Activated CD4-positive, alpha-beta T cell treated with anti-CD3 and anti-CD28 coated beads, Interleukin-2, amount 50 U/mL, for 48 hours (primary cell): Measurements from ENCODE around the gene INTS2.
"Not testable (repeated sequence)": the region's sequence is repeated elsewhere in the genome, so short reads cannot be mapped to it uniquely, and the experiment has no call there.

Source experiments
- DNase-seq, 2 experiments: peaks; one replicate each; pipeline ENCODE4 v3.0.0-alpha.2; 2020

INTS2 gene

GRCh38 chr17:61895391-61895790 lies 32.4 kb downstream of the INTS2 start:
- DNase-seq, result no peak

- not testable (repeated sequence) for DNase-seq
Observed at GRCh38 chr17:61894310-61894709, 33.5 kb downstream of the INTS2 start.

GRCh38 chr17:61887733-61888132 lies 40.0 kb downstream of the INTS2 start:
- not testable (repeated sequence) for DNase-seq

- not testable (repeated sequence) for DNase-seq
Observed at GRCh38 chr17:61885865-61886264, 41.9 kb downstream of the INTS2 start.

DNA sequence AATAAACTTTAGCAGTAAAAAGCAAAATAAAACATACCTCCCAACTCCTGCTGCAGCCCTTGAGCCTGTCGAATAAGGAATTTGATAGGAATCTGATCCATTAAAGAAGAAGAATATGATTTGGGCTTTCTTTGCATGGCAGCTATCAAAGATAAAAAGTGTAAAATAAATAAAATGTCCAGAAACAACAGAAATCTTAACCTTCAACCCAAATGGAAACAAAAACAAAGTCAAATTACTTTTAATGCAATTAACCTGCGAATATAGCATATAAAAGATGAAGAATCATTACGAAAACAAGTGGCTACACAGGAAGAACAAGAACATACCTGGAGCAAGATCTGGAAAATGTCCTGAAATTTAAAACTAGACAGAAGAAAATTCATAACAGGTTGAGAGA lies 42.9 kb downstream of the INTS2 start:
- no peak for DNase-seq

DNA sequence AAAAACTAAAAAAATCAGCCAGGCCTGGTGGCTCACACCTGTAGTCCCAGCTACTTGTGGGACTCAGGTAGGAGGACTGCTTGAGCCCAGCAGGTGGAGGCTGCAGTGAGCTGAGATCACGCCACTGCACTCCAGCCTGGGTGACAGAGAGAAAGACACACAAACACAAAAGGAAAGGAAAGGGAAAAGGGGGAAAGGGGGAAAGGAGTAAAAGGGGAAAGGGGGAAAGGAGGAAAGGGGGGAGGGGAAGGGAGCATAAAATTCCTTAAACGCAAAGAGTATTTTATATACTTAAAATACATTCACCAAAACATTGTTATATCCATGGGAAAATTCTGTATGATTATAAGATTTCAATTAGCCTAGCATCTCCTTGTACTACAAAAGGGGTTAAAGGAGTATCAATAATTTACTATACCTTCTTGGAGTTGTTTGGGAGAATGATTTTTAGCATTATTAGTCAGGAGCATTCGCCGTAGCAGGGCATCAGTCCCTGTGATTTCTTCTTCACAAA lies 47.1 kb downstream of the INTS2 start:
- no peak for DNase-seq

DNA sequence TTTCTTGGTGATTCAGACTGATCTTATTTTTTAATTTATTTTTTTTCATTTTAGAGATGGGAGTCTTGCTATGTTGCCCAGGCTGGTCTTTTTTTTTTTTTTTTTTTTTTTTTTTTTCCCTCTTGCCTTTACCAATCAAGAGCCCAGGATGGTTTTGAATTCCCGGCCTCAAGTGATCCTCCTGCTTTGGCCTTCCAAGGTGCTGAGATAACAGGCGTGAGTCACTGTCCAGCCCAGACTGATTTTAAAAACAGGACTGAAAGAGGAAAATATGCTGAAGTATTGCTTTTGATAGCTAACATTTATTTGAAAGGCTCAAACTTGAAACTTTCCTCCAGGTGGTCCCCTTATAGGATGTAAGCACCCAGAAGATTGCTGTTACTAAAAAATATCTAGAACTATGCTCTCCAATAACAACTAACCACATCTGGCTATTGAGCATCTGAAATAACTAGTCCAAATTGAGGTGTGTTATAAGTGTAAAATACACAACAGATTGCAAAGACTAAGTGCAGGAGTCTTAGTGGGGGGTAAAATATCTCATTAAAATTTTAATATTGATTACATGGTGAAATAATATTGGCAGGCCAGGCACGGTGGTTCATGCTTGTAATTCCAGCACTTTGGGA lies 48.7 kb downstream of the INTS2 start:
- no peak for DNase-seq

DNA sequence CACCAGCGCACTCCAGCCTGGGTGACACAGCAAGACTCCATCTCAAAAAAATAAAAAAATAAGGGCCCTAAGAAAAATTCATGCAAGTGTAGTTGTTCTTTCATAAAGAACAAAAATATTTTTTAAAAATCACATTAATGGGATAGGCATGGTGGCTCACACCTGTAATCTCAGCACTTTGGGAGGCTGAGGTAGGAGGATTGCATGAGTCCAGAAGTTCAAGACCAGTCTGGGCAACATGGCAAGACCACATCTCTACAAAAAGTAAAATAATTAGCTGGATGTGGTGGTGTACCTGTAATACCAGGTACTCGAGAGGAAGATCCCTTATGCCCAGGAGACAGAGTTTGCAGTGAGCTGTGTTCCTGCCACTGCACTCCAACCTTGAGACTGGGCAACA lies 49.3 kb downstream of the INTS2 start:
- DNase-seq, result no peak

DNA sequence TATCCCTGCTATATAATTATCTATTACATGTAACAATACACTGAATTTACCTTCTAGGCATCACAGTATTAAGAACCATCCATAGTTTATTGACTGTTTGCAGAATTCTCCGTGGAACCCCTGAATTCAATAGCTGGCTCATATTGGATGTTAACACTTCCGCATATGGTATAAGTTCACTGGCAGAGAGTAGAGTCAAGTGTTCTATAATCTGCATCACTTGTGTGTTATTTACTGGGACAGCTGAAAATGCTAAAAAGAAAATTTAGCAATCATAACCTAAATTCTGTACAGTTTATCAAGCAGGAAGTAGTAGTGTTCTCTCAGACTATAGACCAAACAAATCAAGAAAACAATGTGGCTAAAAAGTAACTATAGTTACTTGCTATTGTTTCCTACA lies 49.9 kb downstream of the INTS2 start:
- no peak for DNase-seq

- no peak for DNase-seq
Observed at GRCh38 chr17:61875804-61876203, 52.0 kb downstream of the INTS2 start.

DNA sequence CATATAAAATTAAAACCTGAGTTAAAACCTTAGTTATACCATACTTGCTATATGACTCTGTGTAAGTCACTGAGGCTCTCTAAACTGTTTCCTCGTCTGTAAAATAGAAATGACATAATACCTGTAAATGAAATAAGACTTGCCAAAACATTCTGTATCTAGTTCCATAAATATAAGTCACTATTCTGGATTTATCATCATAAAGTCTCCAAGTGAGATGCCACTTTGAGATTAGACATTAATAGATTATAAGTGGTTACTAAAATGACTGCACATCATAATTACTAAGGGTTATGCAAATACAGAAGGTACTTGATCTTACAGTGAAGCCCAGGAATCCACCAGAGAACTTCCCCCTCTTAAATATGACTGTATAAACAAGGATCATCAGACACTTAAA lies 52.5 kb downstream of the INTS2 start:
- DNase-seq, result no peak

DNA sequence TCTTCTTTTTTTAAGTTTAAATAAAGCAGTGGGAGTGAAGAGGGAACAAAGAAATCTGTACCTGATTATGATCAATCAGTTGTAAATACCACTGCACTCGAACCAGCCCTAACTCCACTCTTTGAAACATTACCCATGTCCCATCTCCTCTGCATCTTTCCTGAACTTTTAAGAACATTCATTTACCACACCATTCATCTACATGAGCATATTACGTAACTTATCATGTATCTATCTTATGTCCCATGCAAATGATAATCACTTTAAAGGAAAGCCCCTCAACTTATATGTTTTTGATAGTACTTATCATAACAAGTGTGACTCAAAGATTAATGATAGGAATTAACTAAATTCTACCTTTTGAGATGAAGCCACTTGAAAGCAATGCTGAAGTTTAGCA lies 53.7 kb downstream of the INTS2 start:
- no peak for DNase-seq

GRCh38 chr17:61872099-61872498 lies 55.7 kb downstream of the INTS2 start:
- no peak for DNase-seq

DNA sequence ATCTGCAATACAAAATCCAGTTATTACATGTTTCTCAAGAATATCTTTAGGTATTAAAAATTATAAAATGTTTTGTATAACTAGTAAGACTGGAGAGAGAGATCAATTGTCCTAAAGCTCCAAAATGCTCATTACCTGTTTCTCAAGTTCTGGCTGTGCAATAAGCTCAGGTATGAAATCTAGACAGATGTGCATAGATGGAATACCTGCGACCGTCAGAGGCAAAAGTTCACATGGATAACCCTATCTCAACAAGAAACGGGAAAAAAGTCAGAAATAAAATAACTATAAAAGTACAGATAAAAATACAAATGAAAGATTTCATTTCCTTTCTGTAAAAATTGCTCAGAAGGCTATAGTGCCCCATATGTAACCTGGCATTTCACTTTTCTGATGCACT lies 58.6 kb downstream of the INTS2 start:
- no peak for DNase-seq

DNA sequence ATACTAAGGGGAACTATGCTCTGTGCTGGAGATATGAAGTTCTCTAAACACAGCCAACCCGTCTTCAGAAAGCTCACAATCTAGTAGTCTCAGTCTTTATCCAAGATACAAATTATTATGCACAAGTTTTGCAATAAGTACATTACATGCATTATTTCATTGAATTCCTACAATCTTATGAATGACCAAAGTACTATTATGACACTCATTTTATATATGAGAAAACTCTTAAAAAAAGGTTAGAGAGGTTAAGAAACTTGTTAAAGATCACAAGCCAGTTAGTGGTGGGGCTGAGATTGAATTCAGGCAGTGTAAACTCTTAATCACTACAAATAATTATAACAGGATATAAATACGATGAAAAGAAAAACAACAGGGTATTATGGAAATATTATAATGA lies 59.7 kb downstream of the INTS2 start:
- DNase-seq, result no peak

- no peak for DNase-seq
Observed at GRCh38 chr17:61867033-61867432, 60.7 kb downstream of the INTS2 start.

- DNase-seq, result no peak
Observed at GRCh38 chr17:61863801-61864126, 64.0 kb downstream of the INTS2 start.

DNA sequence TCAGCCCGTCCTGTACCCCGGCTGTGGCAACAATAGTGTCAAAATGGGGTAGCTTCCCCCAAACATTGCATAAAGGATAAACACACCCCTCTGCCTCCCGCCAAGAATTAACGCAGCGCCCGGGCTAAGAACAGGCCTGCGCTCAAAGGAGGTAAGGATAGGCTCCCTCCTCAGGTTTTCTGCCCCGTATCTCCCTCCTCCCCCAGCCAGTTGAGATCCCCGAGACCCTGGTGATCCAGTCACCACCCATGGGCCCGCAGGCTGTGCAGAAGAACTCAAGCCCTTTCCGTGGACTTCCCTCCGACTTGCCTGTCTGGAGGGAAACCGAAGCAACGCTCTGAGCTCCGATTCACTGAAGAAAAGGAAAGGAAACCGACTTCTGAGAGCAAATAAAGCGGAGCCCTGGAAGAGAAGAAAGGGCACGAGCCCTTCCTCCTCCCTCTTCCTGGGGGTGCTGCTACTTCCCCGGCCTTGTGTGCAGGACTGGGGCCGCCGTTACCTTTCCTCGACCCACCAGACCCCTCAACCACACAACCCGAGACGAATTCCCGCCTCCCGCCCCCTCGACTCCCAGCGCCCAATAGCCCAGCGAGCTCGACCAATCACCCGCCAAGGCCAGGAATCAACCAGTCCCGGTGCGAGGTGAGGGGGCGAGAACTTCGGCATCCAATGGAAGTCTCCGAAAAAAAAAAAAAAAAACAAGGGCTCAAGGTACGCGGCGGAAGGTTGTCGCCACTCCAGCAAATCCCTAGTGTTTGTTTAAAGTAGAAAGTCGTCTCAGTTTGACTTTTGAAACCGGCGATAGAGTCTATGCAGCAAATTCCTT lies 64.6 kb downstream of the INTS2 start, which contains the start of gene BRIP1:
TSS of gene BRIP1 (minus strand) at position 554 of the 826 bp plus-strand sequence. CDS start 1,989 bp downstream, outside the sequence.
- peak; percentile 90 to 93 for DNase-seq

- DNase-seq, result no peak
Observed at GRCh38 chr17:61862105-61862574, 65.6 kb downstream of the INTS2 start.

DNA sequence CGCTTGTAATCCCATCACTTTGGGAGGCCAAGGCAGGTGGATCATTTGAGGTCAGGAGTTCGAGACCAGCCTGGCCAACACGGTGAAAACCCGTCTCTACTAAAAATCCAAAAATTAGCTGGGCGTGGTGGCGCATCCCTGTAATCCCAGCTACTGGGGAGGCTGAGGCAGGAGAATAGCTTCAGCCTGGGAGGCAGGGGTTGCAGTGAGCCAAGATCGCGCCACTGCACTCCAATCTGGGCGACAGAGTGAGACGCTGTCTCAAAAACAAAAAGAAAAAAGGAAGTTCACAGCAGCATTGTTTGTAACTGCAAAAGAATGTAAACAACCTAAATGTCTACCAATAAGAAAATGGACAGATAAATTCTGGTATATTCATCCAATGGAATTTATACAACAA lies 67.4 kb downstream of the INTS2 start:
- not testable (repeated sequence) for DNase-seq

GRCh38 chr17:61856035-61856434 lies 71.7 kb downstream of the INTS2 start:
- no peak for DNase-seq

- DNase-seq, result no peak
Observed at GRCh38 chr17:61852857-61853256, 74.9 kb downstream of the INTS2 start.

DNA sequence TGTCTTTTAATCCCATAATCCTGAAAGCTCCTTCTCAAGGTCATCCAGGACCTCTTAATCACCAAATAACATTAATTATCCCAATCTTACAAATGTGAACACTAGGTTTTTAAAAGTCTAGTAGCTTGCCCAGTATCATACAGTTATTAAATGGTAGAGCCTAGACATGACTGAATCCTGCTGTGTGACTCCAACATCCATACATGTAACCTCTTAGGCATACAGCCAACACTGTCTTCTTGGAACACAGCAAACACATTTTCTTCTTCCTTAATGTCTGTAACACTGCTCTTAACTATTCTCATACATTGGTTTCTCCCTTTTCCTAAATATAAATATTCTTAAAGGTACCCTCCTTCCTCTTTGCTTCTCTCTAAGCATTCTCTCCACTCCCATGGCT lies 78.1 kb downstream of the INTS2 start:
- DNase-seq, result no peak

- DNase-seq, result no peak
Observed at GRCh38 chr17:61848896-61849295, 78.9 kb downstream of the INTS2 start.
